Medulla oblongata (tissue), 1 donor: Measurements from ENCODE around the gene LRRC3B.
"Not testable (repeated sequence)": the region's sequence is repeated elsewhere in the genome, so short reads cannot be mapped to it uniquely, and the experiment has no call there.

Experiments
- DNase-seq: peaks from one replicate; pipeline ENCODE4 v3.0.0-alpha.2; 2015; ENCODE audit errors: extremely low spot score

Gene LRRC3B

GRCh38 chr3:26622621-26623418, at the start of gene LRRC3B:
LRRC3B (plus strand) TSS chr3:26622772; CDS start chr3:26709673, 86,901 bp downstream.
- no peak for DNase-seq

- DNase-seq, result no peak
Observed at GRCh38 chr3:26574766-26575165, 47.8 kb upstream of the LRRC3B start.

GRCh38 chr3:26579116-26579515, 43.5 kb upstream of the LRRC3B start:
- no peak for DNase-seq

- no peak for DNase-seq
Observed at GRCh38 chr3:26587571-26587970, 35.0 kb upstream of the LRRC3B start.

GRCh38 chr3:26588931-26589330, 33.6 kb upstream of the LRRC3B start:
- DNase-seq, result no peak

GRCh38 chr3:26589678-26590077, 32.9 kb upstream of the LRRC3B start:
- no peak for DNase-seq

GRCh38 chr3:26590919-26591484, 31.6 kb upstream of the LRRC3B start:
- no peak for DNase-seq

- DNase-seq, result no peak
Observed at GRCh38 chr3:26591926-26592325, 30.6 kb upstream of the LRRC3B start.

- DNase-seq, result no peak
Observed at GRCh38 chr3:26592451-26592850, 30.1 kb upstream of the LRRC3B start.

- DNase-seq, result no peak
Observed at GRCh38 chr3:26596335-26596734, 26.2 kb upstream of the LRRC3B start.

GRCh38 chr3:26603311-26603710, 19.3 kb upstream of the LRRC3B start:
- not testable (repeated sequence) for DNase-seq

- not testable (repeated sequence) for DNase-seq
Observed at GRCh38 chr3:26603771-26604170, 18.8 kb upstream of the LRRC3B start.

GRCh38 chr3:26614006-26614685, 8.4 kb upstream of the LRRC3B start:
- no peak for DNase-seq

GRCh38 chr3:26621176-26621575, 1.4 kb upstream of the LRRC3B start:
- DNase-seq, result no peak

GRCh38 chr3:26621906-26622620, 509 bp upstream of the LRRC3B start:
- DNase-seq, result no peak

- DNase-seq, result no peak
Observed at GRCh38 chr3:26623419-26624208, 1.0 kb downstream of the LRRC3B start.

GRCh38 chr3:26624209-26624765, 1.7 kb downstream of the LRRC3B start:
- no peak for DNase-seq

GRCh38 chr3:26625187-26625586, 2.6 kb downstream of the LRRC3B start:
- DNase-seq, result no peak

GRCh38 chr3:26627080-26627479, 4.5 kb downstream of the LRRC3B start:
- DNase-seq, result no peak

- no peak for DNase-seq
Observed at GRCh38 chr3:26628915-26629314, 6.3 kb downstream of the LRRC3B start.
